Stomach (tissue), 9 donors: ENCODE data around the gene TBX5. TPM values are rescaled to one million over a fixed set of nuclear protein-coding genes. Genes with fewer than 3 reads are reported as not detected.
"Not testable (repeated sequence)": the region's sequence is repeated elsewhere in the genome, so short reads cannot be mapped to it uniquely, and the experiment has no call there.

ENCODE experiments used
- DNase-seq, 2 donors: peaks; one replicate each; pipeline versions ENCODE4 v3.0.0 to v3.0.0-alpha.2; 2013 to 2019
- H3K27ac ChIP-seq, 5 donors: fragments of 200-600 bp in 4 of 5; sonication (generic) in 4 of 5; one replicate each; pipeline ENCODE4 v1.5.1; 2013 to 2019; ENCODE audit warnings: mild to moderate bottlenecking in 1 of 5, moderate library complexity in 1 of 5
- H3K27me3 ChIP-seq, 3 donors: fragments of 200-600 bp; sonication (generic); one replicate each; pipeline ENCODE4 v1.5.1; 2017 to 2019; ENCODE audit warnings: mixed run types in 1 of 3
- H3K36me3 ChIP-seq, 4 donors: fragments of 200-600 bp; sonication (generic); 1 replicate in 3 of 4; 2 replicates in 1 of 4; pipeline ENCODE4 v1.5.1; 2016 to 2019
- H3K4me1 ChIP-seq, 4 donors: fragments of 200-600 bp; sonication (generic); one replicate each; pipeline ENCODE4 v1.5.1; 2016 to 2019
- H3K4me3 ChIP-seq, 4 donors: fragments of 200-600 bp; sonication (generic) in 3 of 4; one replicate each; pipeline ENCODE4 v1.5.1; 2016 to 2019; ENCODE audit warnings: mild to moderate bottlenecking in 1 of 4
- H3K9me3 ChIP-seq, 4 donors: fragments of 200-600 bp; sonication (generic); one replicate each; pipeline ENCODE4 v1.5.1; 2016 to 2019
- EP300 ChIP-seq: sonication (generic); formaldehyde crosslinking; IDR thresholded peaks from one replicate; pipeline ENCODE4 v1.6.1; 2017; ENCODE audit warnings: antibody characterized with exemption
- POLR2A ChIP-seq, 4 donors: fragments of 450-650 bp; IDR thresholded peaks; one replicate each; pipeline ENCODE4 v1.6.1; 2016; ENCODE audit warnings: antibody characterized with exemption in 4 of 4, control low read depth in 2 of 4, mild to moderate bottlenecking in 1 of 4, moderate library complexity in 1 of 4
- POLR2AphosphoS5 ChIP-seq, 3 donors: sonication (generic); formaldehyde crosslinking; IDR thresholded peaks; one replicate each; pipeline ENCODE4 v1.6.1; 2016; ENCODE audit warnings: antibody characterized with exemption in 3 of 3
- WGBS, 5 donors: extraction: QIAGEN DNeasy Blood & Tissue Kit in 3 of 5; methylation state at CpG; one replicate each; pipeline versions ENCODE4 v1.1.5 to v1.1.7; 2013 to 2018; 5-methylcytosine and 5-hydroxymethylcytosine counted together
- intact Hi-C: fragments of 100-400 bp; cut with DNase I; formaldehyde crosslinking; loops from one replicate; pipeline ENCODE4 v1.15.1; 2023; ENCODE audit warnings: low total_unique reads
- polyA plus RNA-seq, 3 donors: library from polyadenylated mRNA; stranded (reverse); fragments of 200-250 nt; gene quantifications; one replicate each; pipeline ENCODE4 v1.2.3, GENCODE V29; 2013
- total RNA-seq, 5 donors: library from RNA; depleted of rRNA; stranded (reverse); fragments of >200 nt; gene quantifications; one replicate each; pipeline versions ENCODE4 v1.1.0 to v1.2.3, GENCODE V29; 2014 to 2016
- TF ChIP-seq, protein P1 (sequence below), 7 experiments: fragments of 450-650 bp in 4 of 7; fragments of 200-600 bp in 3 of 7; sonication (generic) in 3 of 7; IDR thresholded peaks; one replicate each; pipeline ENCODE4 v1.5.1; 2016 to 2019; ENCODE audit warnings: antibody characterized with exemption in 7 of 7, control low read depth in 2 of 7, mild to moderate bottlenecking in 1 of 7
- donor health status: healthy with polysubstance abuse.
- donor health status: Bipolar disorder and iron deficiency.
- donor health status: healthy.

The TBX5 gene
- total and polyA plus RNA-seq, 8 donors: 0.35 TPM; not detected in 7

DNA sequence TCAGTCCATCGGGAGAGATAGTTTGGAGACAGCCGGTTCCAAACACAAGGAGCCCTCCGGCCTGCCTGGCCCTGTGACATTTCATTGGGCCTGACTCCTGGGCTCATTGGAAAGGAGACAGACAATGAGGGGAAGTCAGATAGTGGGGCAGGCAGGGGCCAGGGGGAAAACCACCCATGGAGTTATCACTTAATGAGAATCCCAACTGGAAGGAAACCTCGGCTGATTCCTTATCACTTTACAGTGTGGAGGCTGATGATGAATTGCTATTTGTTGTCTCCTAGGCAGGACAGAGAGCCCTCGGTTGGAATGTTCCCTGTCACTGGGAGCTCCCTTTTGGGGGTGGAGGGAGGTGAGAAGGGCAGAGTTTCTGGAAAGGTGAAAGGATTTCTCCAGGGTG lies 44.4 kb downstream of the TBX5 start:
- Histone ChIP-seq H3K36me3 (no peaks in the 10 kb centered on the region), H3K4me1 (no peaks in the 10 kb centered on the region), H3K27ac (no peak overlapping the region), H3K4me3 (no peak overlapping the region), H3K27me3 (peaks cover 0 to 26% (median 2%) of the 10 kb centered on the region in 3 donors), H3K9me3 (peaks cover 0 to 13% (median 8%) of the 10 kb centered on the region in 4 donors)
- intact Hi-C loops: no loop called here
- WGBS, 5 donors: 11 to 25% (median 15%) methylated on average over 5 of the region's 5 CpGs
- TF ChIP-seq, protein P1, sequence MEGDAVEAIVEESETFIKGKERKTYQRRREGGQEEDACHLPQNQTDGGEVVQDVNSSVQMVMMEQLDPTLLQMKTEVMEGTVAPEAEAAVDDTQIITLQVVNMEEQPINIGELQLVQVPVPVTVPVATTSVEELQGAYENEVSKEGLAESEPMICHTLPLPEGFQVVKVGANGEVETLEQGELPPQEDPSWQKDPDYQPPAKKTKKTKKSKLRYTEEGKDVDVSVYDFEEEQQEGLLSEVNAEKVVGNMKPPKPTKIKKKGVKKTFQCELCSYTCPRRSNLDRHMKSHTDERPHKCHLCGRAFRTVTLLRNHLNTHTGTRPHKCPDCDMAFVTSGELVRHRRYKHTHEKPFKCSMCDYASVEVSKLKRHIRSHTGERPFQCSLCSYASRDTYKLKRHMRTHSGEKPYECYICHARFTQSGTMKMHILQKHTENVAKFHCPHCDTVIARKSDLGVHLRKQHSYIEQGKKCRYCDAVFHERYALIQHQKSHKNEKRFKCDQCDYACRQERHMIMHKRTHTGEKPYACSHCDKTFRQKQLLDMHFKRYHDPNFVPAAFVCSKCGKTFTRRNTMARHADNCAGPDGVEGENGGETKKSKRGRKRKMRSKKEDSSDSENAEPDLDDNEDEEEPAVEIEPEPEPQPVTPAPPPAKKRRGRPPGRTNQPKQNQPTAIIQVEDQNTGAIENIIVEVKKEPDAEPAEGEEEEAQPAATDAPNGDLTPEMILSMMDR (IDR thresholded peaks at IDR 0.05): no peak
- no peak for TF ChIP-seq POLR2AphosphoS5 (IDR thresholded peaks at IDR 0.05)
- no peak for TF ChIP-seq POLR2A (IDR thresholded peaks at IDR 0.05)
- TF ChIP-seq EP300: no peak
- no peak for DNase-seq

DNA sequence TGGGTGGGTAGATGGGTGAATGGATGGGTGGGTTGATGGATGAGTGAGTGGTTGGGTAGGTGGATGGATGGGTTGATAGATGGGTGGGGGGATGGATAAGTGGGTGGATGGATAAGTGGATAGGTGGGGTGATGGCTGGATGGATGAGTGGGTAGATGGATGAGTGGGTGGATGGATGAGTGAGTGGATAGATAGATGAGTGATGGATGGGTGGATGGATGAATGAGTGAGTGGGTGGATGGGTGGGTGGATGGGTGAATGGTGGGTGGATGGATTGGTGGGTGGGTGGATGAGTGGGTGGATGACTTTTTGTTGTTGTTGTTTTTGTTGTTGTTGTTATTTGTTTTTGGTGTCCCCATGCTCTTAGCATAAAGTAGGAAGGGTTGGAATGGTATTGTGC lies 45.5 kb downstream of the TBX5 start:
- no peak overlapping the region for H3K4me3 ChIP-seq
- H3K4me1 ChIP-seq: no peaks in the 10 kb centered on the region
- H3K36me3 ChIP-seq: no peaks in the 10 kb centered on the region
- H3K9me3 ChIP-seq: peaks cover 0 to 6% (median 0%) of the 10 kb centered on the region in 4 donors
- H3K27ac ChIP-seq: no peak overlapping the region
- intact Hi-C loops: no loop called here
- peaks cover 0 to 35% (median 0%) of the 10 kb centered on the region in 3 donors for H3K27me3 ChIP-seq
- no peak for TF ChIP-seq POLR2A (IDR thresholded peaks at IDR 0.05)
- TF ChIP-seq, protein P1 (IDR thresholded peaks at IDR 0.05): no peak
- no peak for TF ChIP-seq POLR2AphosphoS5 (IDR thresholded peaks at IDR 0.05)
- TF ChIP-seq EP300: no peak
- DNase-seq: no peak

DNA sequence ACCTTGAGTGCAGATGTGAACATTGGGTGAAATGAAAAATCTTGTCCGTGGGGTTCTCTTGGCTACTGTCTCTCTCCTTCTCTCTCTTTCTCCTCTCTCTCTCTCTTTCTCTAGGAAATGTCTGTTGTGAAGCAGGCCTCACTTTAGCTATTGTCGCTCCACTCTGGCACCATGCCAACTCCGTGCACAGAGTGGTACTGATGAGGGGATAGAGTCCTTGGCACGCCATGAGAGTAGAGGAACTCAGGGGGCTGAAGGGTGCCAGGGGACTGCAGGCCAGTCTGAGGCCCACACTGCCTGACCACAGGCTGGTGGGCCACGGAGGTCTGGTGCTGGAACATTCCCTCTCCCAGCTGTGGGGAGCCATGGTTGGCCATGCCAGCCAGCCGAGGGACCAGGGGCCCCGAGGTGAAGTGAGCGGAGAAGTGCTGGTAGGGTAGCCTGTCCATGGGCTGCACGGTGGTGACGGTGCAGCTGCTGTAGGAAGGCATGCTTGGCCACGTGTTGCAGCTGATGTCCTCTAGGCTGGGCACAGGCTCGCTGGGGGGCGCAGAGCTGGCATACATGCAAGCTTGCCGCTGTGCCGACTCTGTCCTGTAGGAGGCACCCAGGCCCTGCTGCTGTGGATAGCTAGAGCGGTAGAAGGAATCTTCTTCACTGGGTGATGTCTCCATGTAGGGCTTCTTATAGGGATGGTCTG lies 50.4 kb downstream of the TBX5 start:
- Histone ChIP-seq H3K4me3 (no peak overlapping the region), H3K27ac (no peak overlapping the region), H3K4me1 (no peaks in the 10 kb centered on the region), H3K36me3 (no peaks in the 10 kb centered on the region), H3K9me3 (no peaks in the 10 kb centered on the region), H3K27me3 (peaks cover 0 to 31% (median 0%) of the 10 kb centered on the region in 3 donors)
- intact Hi-C loops: no loop called here
- no peak for DNase-seq
- WGBS, 5 donors: 59 to 71% (median 62%) methylated on average over 11 to 16 of the region's 16 CpGs
- TF ChIP-seq POLR2AphosphoS5 (IDR thresholded peaks at IDR 0.05) (no peak), EP300 (no peak), POLR2A (IDR thresholded peaks at IDR 0.05) (no peak)
- TF ChIP-seq, protein P1 (IDR thresholded peaks at IDR 0.05): no peak

DNA sequence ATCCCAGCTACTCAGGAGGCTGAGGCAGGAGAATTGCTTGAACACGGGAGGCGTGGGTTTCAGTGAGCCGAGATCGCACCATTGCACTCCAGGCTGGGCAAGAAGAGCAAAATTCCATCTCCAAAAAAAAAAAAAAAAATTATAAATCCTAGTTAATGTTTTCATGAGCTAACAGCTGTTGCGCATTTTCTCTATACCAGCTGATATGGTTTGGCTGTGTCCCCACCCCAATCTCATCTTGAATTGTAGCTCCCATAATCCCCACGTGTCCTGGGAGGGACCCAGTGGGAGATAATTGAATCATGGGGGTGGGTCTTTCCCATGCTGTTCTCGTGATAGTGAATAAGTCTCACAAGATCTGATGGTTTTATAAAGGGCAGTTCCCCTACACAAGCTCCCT lies 56.7 kb downstream of the TBX5 start:
- H3K4me1 ChIP-seq, H3K4me3 ChIP-seq, H3K27ac ChIP-seq, H3K9me3 ChIP-seq, intact Hi-C loops, H3K36me3 ChIP-seq, DNase-seq, H3K27me3 ChIP-seq: not testable (repeated sequence)
- 70 to 78% (median 75%) methylated on average over 7 of the region's 7 CpGs for WGBS, 5 donors

DNA sequence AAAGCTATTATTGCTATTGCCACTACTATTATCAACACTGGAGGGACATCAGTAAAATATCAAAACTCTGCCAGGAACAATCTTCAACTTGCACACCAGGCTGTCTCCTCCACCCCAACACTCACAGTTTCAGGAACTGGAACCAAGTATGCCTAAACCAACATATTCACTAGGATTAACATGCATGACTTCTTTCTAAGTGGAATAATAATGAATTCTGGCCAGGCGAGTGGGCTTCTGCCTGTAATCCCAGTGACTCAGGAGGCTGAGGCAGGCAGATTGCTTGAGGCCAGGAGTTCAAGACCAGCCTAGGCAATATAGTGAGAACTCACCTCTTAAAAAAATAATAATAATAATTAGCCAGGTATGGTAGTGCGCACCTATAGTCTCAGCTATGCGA lies 58.1 kb downstream of the TBX5 start:
- DNase-seq: no peak
- TF ChIP-seq, protein P1 (IDR thresholded peaks at IDR 0.05): no peak
- TF ChIP-seq POLR2A (IDR thresholded peaks at IDR 0.05) (no peak), EP300 (no peak), POLR2AphosphoS5 (IDR thresholded peaks at IDR 0.05) (no peak)
- Histone ChIP-seq H3K4me3 (no peak overlapping the region), H3K27ac (no peak overlapping the region), H3K4me1 (no peaks in the 10 kb centered on the region), H3K27me3 (peaks cover 0 to under 1% (median 0%) of the 10 kb centered on the region in 3 donors), H3K9me3 (no peaks in the 10 kb centered on the region), H3K36me3 (no peaks in the 10 kb centered on the region)
- intact Hi-C loops: no loop called here
- WGBS, 5 donors: 83 to 92% (median 88%) methylated on average over 3 of the region's 3 CpGs
